ENCODE data around the gene POLR3C.
"Not testable (repeated sequence)": the region's sequence is repeated elsewhere in the genome, so short reads cannot be mapped to it uniquely, and the experiment has no call there.

The POLR3C gene

GRCh38 chr1:145785547-145785946 is 38.5 kb upstream of the POLR3C start:
- no peak for TF ChIP-seq CTCF (IDR thresholded peaks at IDR 0.05; ENCODE audit: low read depth, low read length)
- no peak overlapping the region for H3K4me3 ChIP-seq (replicated peaks in 1 of 2; ENCODE audit: low read depth in 2 of 2, low read length in 2 of 2)
- peak in 1 of 2 donors; percentile 15 for DNase-seq (ENCODE audit: low read depth in 2 of 2)

- DNase-seq (ENCODE audit: low read depth in 2 of 2) = no peak
- TF ChIP-seq CTCF (IDR thresholded peaks at IDR 0.05; ENCODE audit: low read depth, low read length) = no peak
Observed at GRCh38 chr1:145786271-145786670, 37.7 kb upstream of the POLR3C start.

GRCh38 chr1:145788580-145788979 is 35.4 kb upstream of the POLR3C start:
- TF ChIP-seq CTCF (IDR thresholded peaks at IDR 0.05; ENCODE audit: low read depth, low read length) = no peak
- DNase-seq (ENCODE audit: low read depth in 2 of 2) = no peak
- no peak overlapping the region for H3K4me3 ChIP-seq (replicated peaks in 1 of 2; ENCODE audit: low read depth in 2 of 2, low read length in 2 of 2)

More at GRCh38 chr1:145786271-145786670, 37.7 kb upstream of the POLR3C start:
- H3K4me3 ChIP-seq (replicated peaks in 1 of 2; ENCODE audit: low read depth in 2 of 2, low read length in 2 of 2) = no peak overlapping the region

GRCh38 chr1:145791860-145792259 is 32.1 kb upstream of the POLR3C start:
- DNase-seq (ENCODE audit: low read depth in 2 of 2); H3K4me3 ChIP-seq (replicated peaks in 1 of 2; ENCODE audit: low read depth in 2 of 2, low read length in 2 of 2): not testable (repeated sequence)

- no peak overlapping the region for H3K4me3 ChIP-seq (replicated peaks in 1 of 2; ENCODE audit: low read depth in 2 of 2, low read length in 2 of 2)
- TF ChIP-seq CTCF (IDR thresholded peaks at IDR 0.05; ENCODE audit: low read depth, low read length) = no peak
- DNase-seq (ENCODE audit: low read depth in 2 of 2) = no peak
Observed at GRCh38 chr1:145792484-145792883, 31.5 kb upstream of the POLR3C start.

GRCh38 chr1:145795257-145795881 is 28.6 kb upstream of the POLR3C start:
- no peak overlapping the region for H3K4me3 ChIP-seq (replicated peaks in 1 of 2; ENCODE audit: low read depth in 2 of 2, low read length in 2 of 2)
- no peak for TF ChIP-seq CTCF (IDR thresholded peaks at IDR 0.05; ENCODE audit: low read depth, low read length)
- no peak for DNase-seq (ENCODE audit: low read depth in 2 of 2)

GRCh38 chr1:145796753-145797152 is 27.2 kb upstream of the POLR3C start:
- no peak overlapping the region for H3K4me3 ChIP-seq (replicated peaks in 1 of 2; ENCODE audit: low read depth in 2 of 2, low read length in 2 of 2)
- TF ChIP-seq CTCF (IDR thresholded peaks at IDR 0.05; ENCODE audit: low read depth, low read length) = no peak
- DNase-seq (ENCODE audit: low read depth in 2 of 2) = no peak

Data from cardiac fibroblast (primary cell).